Hepatic stellate cell (primary cell): ENCODE data around the gene CADPS.

Experiments used
- DNase-seq: peaks from one replicate; pipeline ENCODE4 v3.0.0; 2011; ENCODE audit warnings: low spot score

Gene CADPS

GRCh38 chr3:62556121-62556815 is 318.9 kb downstream of the CADPS start:
- no peak for DNase-seq

GRCh38 chr3:62554264-62554799 is 320.9 kb downstream of the CADPS start:
- no peak for DNase-seq

- DNase-seq, result no peak
Observed at GRCh38 chr3:62553811-62554210, 321.4 kb downstream of the CADPS start.

- no peak for DNase-seq
Observed at GRCh38 chr3:62551556-62551955, 323.7 kb downstream of the CADPS start.

GRCh38 chr3:62550439-62550838 is 324.8 kb downstream of the CADPS start:
- no peak for DNase-seq

GRCh38 chr3:62548528-62549205 is 326.5 kb downstream of the CADPS start:
- DNase-seq, result no peak

GRCh38 chr3:62546266-62546665 is 328.9 kb downstream of the CADPS start:
- DNase-seq, result no peak

GRCh38 chr3:62542185-62542584 is 333.0 kb downstream of the CADPS start:
- DNase-seq, result no peak

GRCh38 chr3:62539762-62540161 is 335.5 kb downstream of the CADPS start:
- DNase-seq, result no peak

- DNase-seq, result no peak
Observed at GRCh38 chr3:62538691-62539356, 336.4 kb downstream of the CADPS start.

- DNase-seq, result no peak
Observed at GRCh38 chr3:62534326-62534725, 340.9 kb downstream of the CADPS start.

GRCh38 chr3:62532796-62533195 is 342.4 kb downstream of the CADPS start:
- DNase-seq, result no peak

- DNase-seq, result no peak
Observed at GRCh38 chr3:62531981-62532380, 343.2 kb downstream of the CADPS start.

GRCh38 chr3:62531493-62531892 is 343.7 kb downstream of the CADPS start:
- no peak for DNase-seq

GRCh38 chr3:62529230-62529629 is 346.0 kb downstream of the CADPS start:
- DNase-seq, result no peak

GRCh38 chr3:62527474-62527873 is 347.7 kb downstream of the CADPS start:
- no peak for DNase-seq

GRCh38 chr3:62525281-62525680 is 349.9 kb downstream of the CADPS start:
- no peak for DNase-seq

GRCh38 chr3:62523672-62524071 is 351.5 kb downstream of the CADPS start:
- DNase-seq, result no peak

GRCh38 chr3:62521464-62522105 is 353.6 kb downstream of the CADPS start:
- DNase-seq, result no peak

GRCh38 chr3:62503516-62503915 is 371.7 kb downstream of the CADPS start:
- DNase-seq, result no peak

GRCh38 chr3:62502315-62503300 is 372.6 kb downstream of the CADPS start:
- no peak for DNase-seq
